Measurements from ENCODE around the gene TBL1X.
"Not testable (repeated sequence)": the region's sequence is repeated elsewhere in the genome, so short reads cannot be mapped to it uniquely, and the experiment has no call there.

Gene TBL1X

DNA sequence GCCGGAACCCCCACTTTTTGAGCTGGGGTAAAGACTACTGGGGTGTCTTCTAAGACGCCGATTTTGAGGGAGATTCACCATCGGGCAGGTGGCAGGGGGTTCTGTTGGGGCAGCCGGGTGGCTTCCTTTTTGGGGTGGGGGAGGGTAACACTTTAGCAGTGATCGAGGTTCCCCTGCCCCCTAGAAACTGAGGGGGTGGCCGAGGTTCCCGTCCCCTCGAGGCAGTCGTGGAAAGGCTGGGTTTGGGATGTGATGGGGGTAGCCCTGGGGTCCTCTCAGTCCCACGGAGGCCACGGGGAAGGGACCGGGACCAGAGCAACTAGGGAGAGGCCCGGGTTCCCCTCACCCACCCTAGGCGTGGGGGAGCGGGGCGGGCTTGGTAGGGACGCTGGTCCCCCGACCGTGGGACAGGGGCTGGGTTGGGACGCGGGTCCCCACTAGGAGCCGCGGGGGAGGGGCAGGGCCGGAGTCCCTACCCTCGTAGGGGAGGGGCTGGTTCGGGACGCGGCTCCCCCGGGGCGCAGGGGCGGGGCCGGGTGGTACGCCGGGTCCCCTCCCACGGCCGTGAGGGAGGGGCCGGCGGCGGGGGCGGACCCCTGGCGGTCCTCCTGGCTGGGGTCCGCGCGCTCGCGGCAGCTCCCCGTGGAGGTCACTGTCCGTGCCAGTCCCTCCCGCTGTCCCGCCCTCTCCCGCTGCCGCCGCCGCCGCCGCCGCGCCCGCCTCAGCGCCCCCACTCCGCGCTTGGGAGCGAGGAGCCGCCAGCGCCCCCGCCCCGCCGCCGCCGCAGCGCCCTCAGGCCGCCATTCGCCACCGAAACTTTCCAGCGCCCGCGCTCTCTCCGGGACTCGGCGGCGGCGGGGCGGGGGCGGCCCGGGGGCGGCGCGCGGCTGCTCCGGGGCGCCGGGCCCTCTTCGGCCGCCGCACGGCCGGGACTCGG is at the start of gene TBL1X:
Gene TBL1X (plus strand): TSS at position 624 of the 937 bp plus-strand sequence. CDS start 188,529 bp downstream, outside the sequence.
- H3K79me2 ChIP-seq (ENCODE audit: control insufficient read depth, insufficient read depth, low read length, unreplicated experiment), result peaks cover 22% of the 10 kb centered on the region
- peak within 1 kb of the TSS; percentile 91; the same call in 1 of the 2 replicates for H3K27ac ChIP-seq (ENCODE audit: low read depth, low read length)
- H3K4me1 ChIP-seq (ENCODE audit: control insufficient read depth, insufficient read depth, low read length, unreplicated experiment), result peaks cover 20% of the 10 kb centered on the region
- H3K4me3 ChIP-seq (ENCODE audit: low read depth, low read length), result peak within 1 kb of the TSS; percentile 93
- no peaks in the 10 kb centered on the region for H3K36me3 ChIP-seq (ENCODE audit: insufficient read depth, low read length)
- no peaks in the 10 kb centered on the region for H3K27me3 ChIP-seq (ENCODE audit: insufficient read depth, low read length)
- peak within 1 kb of the TSS; percentile 50 for H2AFZ ChIP-seq (ENCODE audit: low read length, unreplicated experiment)

DNA sequence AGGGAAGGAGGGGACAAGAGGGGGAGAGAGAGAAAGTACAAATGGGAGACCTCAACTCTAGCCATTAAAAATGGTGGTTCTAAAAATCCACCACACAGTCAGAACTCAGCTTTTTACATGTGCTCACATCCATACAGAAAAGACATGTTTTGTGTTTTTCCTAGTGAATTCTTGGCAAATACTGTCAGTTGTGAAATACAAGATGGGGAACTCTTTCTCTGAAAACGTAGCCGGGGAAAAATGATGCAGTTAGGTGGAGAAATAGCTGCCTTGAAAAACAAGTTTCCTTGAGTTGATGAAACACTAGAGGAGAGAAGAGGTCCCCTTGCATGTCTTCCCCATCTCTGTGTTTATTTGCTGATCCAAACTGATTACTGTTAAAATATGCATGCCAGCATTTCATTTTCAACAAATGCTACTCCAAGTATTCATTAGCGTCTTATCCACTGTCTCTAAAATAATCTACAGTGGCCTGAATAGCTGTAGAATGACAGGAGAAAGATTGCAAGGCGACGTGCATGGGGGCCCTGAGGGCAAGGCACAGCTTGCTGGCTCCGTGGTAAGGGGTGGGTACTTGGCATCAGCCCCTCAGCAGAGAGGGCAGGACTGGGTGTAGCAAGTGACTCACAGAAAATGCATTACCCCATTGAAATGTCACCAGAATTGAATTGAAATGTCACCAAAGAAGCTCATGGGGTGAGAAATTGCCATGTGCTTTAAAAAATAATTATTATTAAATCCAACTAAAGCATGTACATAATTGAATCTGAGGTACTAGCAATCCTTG is 48.1 kb upstream of the TBL1X start:
- no peaks in the 10 kb centered on the region for H3K79me2 ChIP-seq (ENCODE audit: control insufficient read depth, insufficient read depth, low read length, unreplicated experiment)
- H2AFZ ChIP-seq (ENCODE audit: low read length, unreplicated experiment), result peak overlapping the region; percentile 48
- peak overlapping the region; percentile 47 for H3K27ac ChIP-seq (ENCODE audit: low read depth, low read length)
- no peak overlapping the region for H3K4me3 ChIP-seq (ENCODE audit: low read depth, low read length)
- no peaks in the 10 kb centered on the region for H3K27me3 ChIP-seq (ENCODE audit: insufficient read depth, low read length)
- no peaks in the 10 kb centered on the region for H3K36me3 ChIP-seq (ENCODE audit: insufficient read depth, low read length)
- H3K4me1 ChIP-seq (ENCODE audit: control insufficient read depth, insufficient read depth, low read length, unreplicated experiment), result no peaks in the 10 kb centered on the region

DNA sequence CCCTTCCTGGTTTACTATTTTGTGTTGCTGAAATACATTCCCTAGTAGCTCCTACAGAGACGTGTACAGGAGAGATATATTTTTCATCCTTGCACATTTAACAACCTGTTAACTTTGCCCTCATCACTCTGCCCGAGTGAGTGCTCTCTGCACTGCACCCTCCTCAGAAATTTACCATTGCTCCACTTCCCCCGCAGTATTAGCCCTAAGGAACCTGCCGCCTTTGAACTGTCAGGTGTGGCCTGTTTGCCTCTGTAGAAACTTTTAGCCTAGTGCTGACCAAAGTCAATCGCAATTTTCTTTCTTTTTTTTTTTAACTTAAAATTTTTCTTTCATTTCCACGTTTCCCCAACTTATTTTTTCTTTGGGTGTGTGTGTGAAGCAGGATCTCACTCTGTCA is 46.6 kb upstream of the TBL1X start:
- H3K4me1 ChIP-seq (ENCODE audit: control insufficient read depth, insufficient read depth, low read length, unreplicated experiment), result no peaks in the 10 kb centered on the region
- no peaks in the 10 kb centered on the region for H3K27me3 ChIP-seq (ENCODE audit: insufficient read depth, low read length)
- H3K4me3 ChIP-seq (ENCODE audit: low read depth, low read length), result no peak overlapping the region
- H3K27ac ChIP-seq (ENCODE audit: low read depth, low read length), result no peak overlapping the region
- H3K79me2 ChIP-seq (ENCODE audit: control insufficient read depth, insufficient read depth, low read length, unreplicated experiment), result no peaks in the 10 kb centered on the region
- H2AFZ ChIP-seq (ENCODE audit: low read length, unreplicated experiment), result no peak overlapping the region
- no peaks in the 10 kb centered on the region for H3K36me3 ChIP-seq (ENCODE audit: insufficient read depth, low read length)

DNA sequence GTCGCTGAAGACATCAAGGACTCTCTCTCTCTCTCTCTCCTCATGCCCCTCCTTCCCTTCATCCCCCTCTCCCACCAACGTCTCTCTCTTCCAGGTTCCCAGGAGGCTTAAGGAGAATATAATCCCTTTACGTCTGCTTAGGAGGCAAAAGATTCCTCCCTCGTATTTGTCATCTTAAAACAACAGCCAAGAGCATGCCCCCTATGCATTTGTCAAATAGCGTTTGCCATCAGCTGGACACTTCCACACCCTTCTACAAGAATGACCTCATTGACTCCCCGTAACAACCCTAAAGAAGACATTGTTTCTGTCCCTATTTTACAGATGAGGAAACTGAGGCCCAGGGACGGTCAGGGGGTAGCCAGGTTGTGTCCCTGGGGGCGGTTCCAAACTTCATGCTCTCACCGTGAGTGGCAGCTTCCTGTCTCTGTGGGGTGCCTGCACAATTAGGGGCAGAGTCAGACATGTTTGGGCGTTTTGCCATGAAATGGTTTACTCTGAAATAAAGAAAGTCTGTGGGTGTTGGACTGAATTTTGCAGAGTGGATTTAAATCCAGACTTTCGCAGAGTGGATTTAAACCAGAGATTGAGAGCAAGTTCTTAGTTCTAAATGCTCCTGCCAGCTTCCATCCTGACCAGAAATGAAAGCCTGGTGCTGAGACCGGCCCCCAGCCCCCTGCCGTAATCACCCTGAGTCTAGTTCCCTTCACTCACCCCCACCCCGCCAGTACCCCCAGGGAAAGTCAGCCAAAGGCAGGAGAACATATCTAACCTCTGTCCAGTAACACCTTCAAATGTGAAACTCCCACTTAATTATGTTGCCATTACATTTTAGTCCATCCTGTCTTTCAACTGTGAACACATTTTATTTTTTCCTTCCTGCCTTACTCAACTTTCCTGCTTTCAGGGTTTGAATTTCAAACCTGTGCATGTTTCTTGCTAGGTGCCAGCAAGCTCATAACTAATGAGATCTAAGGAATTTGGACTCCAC is 44.3 kb upstream of the TBL1X start:
- H3K27ac ChIP-seq (ENCODE audit: low read depth, low read length), result no peak overlapping the region
- H3K36me3 ChIP-seq (ENCODE audit: insufficient read depth, low read length), result no peaks in the 10 kb centered on the region
- no peaks in the 10 kb centered on the region for H3K79me2 ChIP-seq (ENCODE audit: control insufficient read depth, insufficient read depth, low read length, unreplicated experiment)
- no peak overlapping the region for H2AFZ ChIP-seq (ENCODE audit: low read length, unreplicated experiment)
- no peaks in the 10 kb centered on the region for H3K27me3 ChIP-seq (ENCODE audit: insufficient read depth, low read length)
- H3K4me3 ChIP-seq (ENCODE audit: low read depth, low read length), result no peak overlapping the region
- H3K4me1 ChIP-seq (ENCODE audit: control insufficient read depth, insufficient read depth, low read length, unreplicated experiment), result no peaks in the 10 kb centered on the region

DNA sequence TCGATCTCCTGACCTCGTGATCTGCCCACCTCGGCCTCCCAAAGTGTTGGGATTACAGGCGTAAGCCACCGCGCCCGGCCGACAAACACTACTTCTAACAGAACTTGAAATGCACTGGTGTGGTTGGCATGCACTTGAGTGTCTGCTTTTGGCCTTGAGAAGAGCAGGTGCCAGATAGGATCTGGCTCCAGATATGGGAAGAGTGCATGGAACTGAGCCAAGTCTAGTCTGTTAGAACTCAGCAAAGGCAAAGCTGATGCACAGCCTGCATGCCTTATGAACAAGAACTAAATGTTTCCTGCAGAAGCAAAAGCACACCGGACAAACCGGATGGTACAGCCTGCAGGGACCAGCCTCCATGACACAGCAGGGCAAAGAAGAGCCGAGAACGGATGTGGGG is 35.1 kb upstream of the TBL1X start:
- Histone ChIP-seq H3K36me3 (ENCODE audit: insufficient read depth, low read length) (no peaks in the 10 kb centered on the region), H2AFZ (ENCODE audit: low read length, unreplicated experiment) (no peak overlapping the region), H3K27me3 (ENCODE audit: insufficient read depth, low read length) (no peaks in the 10 kb centered on the region), H3K4me3 (ENCODE audit: low read depth, low read length) (no peak overlapping the region), H3K4me1 (ENCODE audit: control insufficient read depth, insufficient read depth, low read length, unreplicated experiment) (no peaks in the 10 kb centered on the region), H3K27ac (ENCODE audit: low read depth, low read length) (no peak overlapping the region), H3K79me2 (ENCODE audit: control insufficient read depth, insufficient read depth, low read length, unreplicated experiment) (no peaks in the 10 kb centered on the region)

DNA sequence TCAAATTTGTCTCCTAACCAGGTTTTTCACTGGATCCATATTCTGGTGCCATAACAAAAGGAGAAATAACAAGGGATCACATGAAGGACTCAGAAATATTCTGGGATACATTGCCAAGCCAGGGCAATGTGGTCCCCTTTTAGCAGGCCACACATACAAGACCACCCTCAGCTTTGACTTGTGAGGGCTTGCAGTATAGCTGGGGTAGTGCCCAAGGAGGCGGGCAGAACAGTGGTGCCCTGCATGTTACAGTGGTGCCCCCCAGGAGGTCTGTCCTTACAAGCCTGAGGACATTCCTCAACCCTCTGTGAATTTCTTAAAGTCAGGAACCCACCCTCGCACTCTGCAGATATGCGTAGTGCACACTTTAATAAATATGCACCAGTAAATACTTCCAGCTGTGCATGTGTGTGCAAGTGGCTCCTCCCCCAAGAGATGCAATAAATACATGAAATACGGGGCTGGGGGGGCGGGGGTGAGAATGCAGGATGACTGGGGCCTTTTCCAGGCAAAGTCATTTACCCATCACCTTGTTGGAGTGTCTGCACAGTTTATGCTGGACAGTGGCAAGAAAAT is 34.4 kb upstream of the TBL1X start:
- H3K27me3 ChIP-seq (ENCODE audit: insufficient read depth, low read length), result no peaks in the 10 kb centered on the region
- no peak overlapping the region for H3K27ac ChIP-seq (ENCODE audit: low read depth, low read length)
- no peaks in the 10 kb centered on the region for H3K4me1 ChIP-seq (ENCODE audit: control insufficient read depth, insufficient read depth, low read length, unreplicated experiment)
- no peak overlapping the region for H3K4me3 ChIP-seq (ENCODE audit: low read depth, low read length)
- H3K36me3 ChIP-seq (ENCODE audit: insufficient read depth, low read length), result no peaks in the 10 kb centered on the region
- H2AFZ ChIP-seq (ENCODE audit: low read length, unreplicated experiment), result no peak overlapping the region
- no peaks in the 10 kb centered on the region for H3K79me2 ChIP-seq (ENCODE audit: control insufficient read depth, insufficient read depth, low read length, unreplicated experiment)

DNA sequence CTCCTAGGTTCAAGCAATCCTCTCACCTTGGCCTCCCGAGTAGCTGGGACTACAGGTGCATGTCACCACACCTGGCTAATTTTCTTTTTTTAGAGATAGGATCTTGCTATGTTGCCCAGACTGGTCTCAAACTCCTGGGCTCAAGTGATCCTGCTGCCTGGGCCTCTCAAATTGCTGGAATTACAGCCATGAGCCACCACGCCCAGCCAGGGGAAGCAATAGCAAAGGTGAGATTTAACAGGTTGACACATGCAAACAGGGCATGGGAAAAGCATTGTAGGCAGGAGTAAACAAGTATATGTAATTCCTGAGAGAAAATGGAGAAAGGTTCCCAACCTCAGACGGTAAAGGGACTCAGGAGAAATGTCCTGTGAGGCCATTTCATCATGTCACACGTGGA is 33.6 kb upstream of the TBL1X start:
- Histone ChIP-seq H3K4me1 (ENCODE audit: control insufficient read depth, insufficient read depth, low read length, unreplicated experiment) (no peaks in the 10 kb centered on the region), H3K79me2 (ENCODE audit: control insufficient read depth, insufficient read depth, low read length, unreplicated experiment) (no peaks in the 10 kb centered on the region), H3K36me3 (ENCODE audit: insufficient read depth, low read length) (no peaks in the 10 kb centered on the region), H2AFZ (ENCODE audit: low read length, unreplicated experiment) (no peak overlapping the region), H3K27ac (ENCODE audit: low read depth, low read length) (no peak overlapping the region), H3K27me3 (ENCODE audit: insufficient read depth, low read length) (no peaks in the 10 kb centered on the region), H3K4me3 (ENCODE audit: low read depth, low read length) (no peak overlapping the region)

DNA sequence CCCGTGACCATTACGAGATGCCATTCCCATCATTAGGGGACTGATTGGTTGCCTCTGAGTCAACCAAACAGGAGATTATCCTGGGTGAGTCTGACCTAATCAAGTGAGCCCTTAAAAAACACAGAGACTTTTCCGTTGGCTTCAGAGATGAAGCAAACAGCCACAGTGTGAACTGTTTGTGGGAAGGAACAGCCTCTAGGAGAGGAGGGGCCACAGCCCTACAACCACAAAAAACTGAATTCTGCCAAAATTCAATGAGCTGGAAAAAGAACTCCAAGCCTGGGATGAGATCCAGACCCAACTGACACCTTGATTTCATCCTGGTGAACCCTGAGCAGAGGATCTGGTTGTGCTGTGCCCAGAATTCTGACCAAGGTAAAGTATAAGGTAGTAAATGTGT is 31.3 kb upstream of the TBL1X start:
- no peak overlapping the region for H3K27ac ChIP-seq (ENCODE audit: low read depth, low read length)
- no peaks in the 10 kb centered on the region for H3K4me1 ChIP-seq (ENCODE audit: control insufficient read depth, insufficient read depth, low read length, unreplicated experiment)
- no peaks in the 10 kb centered on the region for H3K79me2 ChIP-seq (ENCODE audit: control insufficient read depth, insufficient read depth, low read length, unreplicated experiment)
- H3K36me3 ChIP-seq (ENCODE audit: insufficient read depth, low read length), result no peaks in the 10 kb centered on the region
- H3K27me3 ChIP-seq (ENCODE audit: insufficient read depth, low read length), result no peaks in the 10 kb centered on the region
- no peak overlapping the region for H2AFZ ChIP-seq (ENCODE audit: low read length, unreplicated experiment)
- H3K4me3 ChIP-seq (ENCODE audit: low read depth, low read length), result no peak overlapping the region

DNA sequence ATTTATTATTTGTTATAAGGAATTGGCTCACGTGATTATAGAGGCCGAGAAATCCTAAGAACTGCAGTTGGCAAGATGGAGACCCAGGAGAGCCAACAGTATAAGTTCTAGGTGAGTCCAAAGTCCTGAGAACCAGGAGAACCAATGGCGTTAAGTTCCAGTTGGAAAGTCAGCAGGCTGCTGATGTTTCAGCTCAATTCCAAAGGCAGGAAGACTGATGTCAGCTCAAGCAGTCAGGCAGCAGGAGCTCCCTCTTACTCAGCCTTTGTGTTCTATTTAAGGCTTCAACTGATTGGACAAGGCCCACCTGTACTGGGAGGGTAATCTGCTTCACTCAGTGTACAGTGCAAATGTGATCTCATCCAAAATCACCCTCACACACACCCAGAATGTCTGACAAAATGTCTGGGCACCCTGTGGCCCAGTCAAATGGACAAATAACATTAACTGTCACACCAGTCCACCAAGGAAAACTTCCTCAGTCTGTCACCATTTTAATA is 30.8 kb upstream of the TBL1X start:
- Histone ChIP-seq H3K4me1 (ENCODE audit: control insufficient read depth, insufficient read depth, low read length, unreplicated experiment) (no peaks in the 10 kb centered on the region), H3K27ac (ENCODE audit: low read depth, low read length) (no peak overlapping the region), H3K4me3 (ENCODE audit: low read depth, low read length) (no peak overlapping the region), H3K79me2 (ENCODE audit: control insufficient read depth, insufficient read depth, low read length, unreplicated experiment) (no peaks in the 10 kb centered on the region), H3K36me3 (ENCODE audit: insufficient read depth, low read length) (no peaks in the 10 kb centered on the region), H2AFZ (ENCODE audit: low read length, unreplicated experiment) (no peak overlapping the region), H3K27me3 (ENCODE audit: insufficient read depth, low read length) (no peaks in the 10 kb centered on the region)

DNA sequence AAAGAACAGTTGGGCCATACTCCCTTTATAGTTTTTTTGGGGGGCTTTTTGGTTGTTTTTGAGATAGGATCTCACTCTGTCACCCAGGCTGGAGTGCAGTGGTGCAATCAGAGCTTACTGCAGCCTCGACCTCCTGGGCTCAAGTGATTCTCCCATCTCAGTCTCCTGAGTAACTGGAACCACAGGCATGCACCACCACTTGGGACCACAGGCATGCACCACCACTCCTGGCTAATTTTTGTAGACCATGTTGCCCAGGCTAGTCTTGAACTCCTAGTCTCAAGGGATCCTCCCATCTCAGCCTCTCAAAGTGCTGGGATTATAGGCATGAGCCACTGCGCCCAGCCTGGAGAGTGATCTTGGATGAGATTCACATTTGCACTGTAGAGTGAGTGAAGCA is 29.8 kb upstream of the TBL1X start:
- not testable (repeated sequence) for H2AFZ ChIP-seq (ENCODE audit: low read length, unreplicated experiment); H3K27ac ChIP-seq (ENCODE audit: low read depth, low read length); H3K27me3 ChIP-seq (ENCODE audit: insufficient read depth, low read length); H3K36me3 ChIP-seq (ENCODE audit: insufficient read depth, low read length); H3K4me1 ChIP-seq (ENCODE audit: control insufficient read depth, insufficient read depth, low read length, unreplicated experiment); H3K4me3 ChIP-seq (ENCODE audit: low read depth, low read length); H3K79me2 ChIP-seq (ENCODE audit: control insufficient read depth, insufficient read depth, low read length, unreplicated experiment)
